Endodermal cell (in vitro differentiated cells): Measurements from ENCODE around the gene ANKRD34A. TPM values are rescaled to one million over a fixed set of nuclear protein-coding genes. Genes with fewer than 3 reads are reported as not detected.

Experiments used
- DNase-seq: peaks from one replicate; pipeline ENCODE4 v3.0.0-alpha.2; 2017
- H3K27ac ChIP-seq: 2 replicates; pipeline ENCODE4 v1.5.1; 2013; ENCODE audit warnings: mild to moderate bottlenecking, low read depth, low read length, moderate library complexity
- H3K27me3 ChIP-seq: 2 replicates; pipeline ENCODE4 v1.6.1; 2013; ENCODE audit warnings: mild to moderate bottlenecking, low read length, moderate library complexity; ENCODE audit not compliant: insufficient read depth, control insufficient read depth, poor library complexity, severe bottlenecking
- H3K36me3 ChIP-seq: 2 replicates; pipeline ENCODE4 v1.7.0; 2013; ENCODE audit warnings: mild to moderate bottlenecking, low read length, moderate library complexity; ENCODE audit not compliant: control insufficient read depth, insufficient read depth
- H3K4me1 ChIP-seq: one replicate; pipeline ENCODE4 v1.7.0; 2013; ENCODE audit warnings: low read length; ENCODE audit not compliant: control insufficient read depth, insufficient read depth
- H3K4me3 ChIP-seq: 2 replicates; pipeline ENCODE4 v1.5.1; 2013; ENCODE audit warnings: mild to moderate bottlenecking, low read length, moderate library complexity
- H3K9ac ChIP-seq: 2 replicates; pipeline ENCODE4 v1.6.1; 2013; ENCODE audit warnings: mild to moderate bottlenecking, low read length, moderate library complexity; ENCODE audit not compliant: poor library complexity, severe bottlenecking; ENCODE audit errors: extremely low read depth
- H3K9me3 ChIP-seq: 2 replicates; pipeline ENCODE4 v1.6.1; 2013; ENCODE audit warnings: mild to moderate bottlenecking, low read length, moderate library complexity; ENCODE audit not compliant: control insufficient read depth
- H3K27ac Mint-ChIP-seq: 2 replicates; pipeline ENCODE4 v1.8.0; 2020; ENCODE audit warnings: mixed read lengths
- H3K27me3 Mint-ChIP-seq: 2 replicates; pipeline ENCODE4 v1.8.0; 2021; ENCODE audit warnings: mild to moderate bottlenecking, mixed read lengths; ENCODE audit not compliant: insufficient read depth
- H3K36me3 Mint-ChIP-seq: 2 replicates; pipeline ENCODE4 v1.8.0; 2020; ENCODE audit warnings: low read depth, mixed read lengths
- H3K4me1 Mint-ChIP-seq: 2 replicates; pipeline ENCODE4 v1.8.0; 2020; ENCODE audit warnings: mixed read lengths
- H3K4me3 Mint-ChIP-seq: 2 replicates; pipeline ENCODE4 v1.8.0; 2020; ENCODE audit warnings: mild to moderate bottlenecking, moderate library complexity, mixed read lengths
- H3K9me3 Mint-ChIP-seq: 2 replicates; pipeline ENCODE4 v1.8.0; 2020; ENCODE audit warnings: mild to moderate bottlenecking, mixed read lengths
- CTCF ChIP-seq: fragments of 200-600 bp; sonication (generic); conservative IDR thresholded peaks from 2 replicates; pipeline ENCODE4 v1.5.0; 2021; ENCODE audit warnings: antibody characterized with exemption, mild to moderate bottlenecking
- WGBS, 2 experiments: methylation state at CpG; one replicate each; pipeline versions ENCODE4 v1.1.5 to v1.1.7; 2013; ENCODE audit warnings: missing lambda C conversion rate in 2 of 2, mixed read lengths in 1 of 2; ENCODE audit not compliant: insufficient coverage in 1 of 2, insufficient read length in 1 of 2; 5-methylcytosine and 5-hydroxymethylcytosine counted together
- total RNA-seq, 2 donors: library from RNA; stranded (reverse); fragmentation: NEBNext Ultra II Directional in 1 of 2; extraction: Animal tissue kit (Norgen Biotek cat#: 25700) in 1 of 2; gene quantifications; 2 replicates in 1 of 2; 3 replicates in 1 of 2; pipeline ENCODE4 v1.2.1, GENCODE V29; 2021

Gene ANKRD34A
- total RNA-seq, 2 donors from 2014 or later, result 0.55 to 1.4 TPM

- Histone ChIP-seq H3K4me1 (peaks cover 3% of the 10 kb centered on the region), H3K27ac (no peak overlapping the region), H3K9me3 (peaks cover 10% of the 10 kb centered on the region), H3K27me3 (peaks cover 21% of the 10 kb centered on the region), H3K4me3 (peak overlapping the region; percentile 87), H3K36me3 (no peaks in the 10 kb centered on the region), H3K9ac (no peak overlapping the region)
- DNase-seq, result no peak
- H3K27ac Mint-ChIP-seq, result no peak overlapping the region
- H3K9me3 Mint-ChIP-seq, result peaks cover 12% of the 10 kb centered on the region
- peak overlapping the region; percentile 75 for H3K4me3 Mint-ChIP-seq
- H3K36me3 Mint-ChIP-seq, result peaks cover 7% of the 10 kb centered on the region
- 35% methylated on average over 5 of the region's 5 CpGs; no CpG with 5 or more reads in 1 of the 2 experiments for WGBS, 2 experiments
- H3K27me3 Mint-ChIP-seq, result peaks cover 36% of the 10 kb centered on the region
- no peak for TF ChIP-seq CTCF
- H3K4me1 Mint-ChIP-seq, result peaks cover 22% of the 10 kb centered on the region
Measured at GRCh38 chr1:145965119-145965744, 857 bp upstream of the ANKRD34A start.

GRCh38 chr1:145963265-145964019 is 933 bp downstream of the ANKRD34A start:
- H3K9ac ChIP-seq, result peak overlapping the region; percentile 43
- DNase-seq, result no peak
- H3K36me3 ChIP-seq, result no peaks in the 10 kb centered on the region
- H3K27me3 ChIP-seq, result peaks cover 37% of the 10 kb centered on the region
- no peak for TF ChIP-seq CTCF
- peaks cover 10% of the 10 kb centered on the region for H3K9me3 ChIP-seq
- Mint-ChIP-seq H3K4me3 (peak overlapping the region; percentile 75), H3K9me3 (peaks cover 12% of the 10 kb centered on the region), H3K36me3 (peaks cover 7% of the 10 kb centered on the region), H3K27ac (peak overlapping the region; percentile 91), H3K4me1 (peaks cover 23% of the 10 kb centered on the region), H3K27me3 (peaks cover 53% of the 10 kb centered on the region)
- H3K4me3 ChIP-seq, result peak overlapping the region; percentile 87
- H3K27ac ChIP-seq, result no peak overlapping the region
- 75 to 82% methylated on average over 5 of the region's 5 CpGs for WGBS, 2 experiments
- peaks cover 3% of the 10 kb centered on the region for H3K4me1 ChIP-seq

GRCh38 chr1:145962157-145963102 is 1.9 kb downstream of the ANKRD34A start:
- Histone ChIP-seq H3K27ac (no peak overlapping the region), H3K36me3 (no peaks in the 10 kb centered on the region), H3K9ac (no peak overlapping the region), H3K4me3 (peak overlapping the region; percentile 87), H3K9me3 (peaks cover 7% of the 10 kb centered on the region), H3K4me1 (peaks cover 6% of the 10 kb centered on the region), H3K27me3 (peaks cover 37% of the 10 kb centered on the region)
- Mint-ChIP-seq H3K4me1 (peaks cover 27% of the 10 kb centered on the region), H3K36me3 (peaks cover 2% of the 10 kb centered on the region), H3K9me3 (peaks cover 10% of the 10 kb centered on the region), H3K27me3 (peaks cover 56% of the 10 kb centered on the region), H3K4me3 (peak overlapping the region; percentile 81), H3K27ac (no peak overlapping the region)
- 17 to 31% methylated on average over 12 to 24 of the region's 36 CpGs for WGBS, 2 experiments
- DNase-seq, result peak; percentile 63
- no peak for TF ChIP-seq CTCF
